Measurements from ENCODE around the gene CRIM1. TPM values are rescaled to one million over a fixed set of nuclear protein-coding genes. Genes with fewer than 3 reads are reported as not detected.

Gene CRIM1
- total RNA-seq, 1 experiment from 2014 or later, result 24.1 TPM

DNA sequence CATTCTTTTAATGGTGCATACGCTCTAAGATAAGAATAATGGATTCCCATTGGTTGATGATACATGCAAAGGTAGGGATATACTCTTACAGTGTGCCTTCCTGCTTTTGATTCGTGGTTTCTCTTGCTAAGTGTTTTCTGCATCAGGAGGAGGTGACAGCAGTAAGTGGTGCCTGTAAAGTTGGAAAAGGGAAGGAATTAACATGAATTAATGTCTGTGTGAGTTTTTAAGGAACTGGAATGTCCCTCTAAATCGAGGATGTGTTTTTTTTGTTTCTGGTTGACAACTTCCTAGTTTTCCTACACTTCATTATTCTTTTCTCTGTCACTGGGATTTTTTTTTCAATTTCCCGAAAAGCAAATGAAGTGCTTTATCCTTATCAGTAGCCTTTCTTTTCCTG is 54.4 kb downstream of the CRIM1 start (continued):
- TF ChIP-seq, protein P1, sequence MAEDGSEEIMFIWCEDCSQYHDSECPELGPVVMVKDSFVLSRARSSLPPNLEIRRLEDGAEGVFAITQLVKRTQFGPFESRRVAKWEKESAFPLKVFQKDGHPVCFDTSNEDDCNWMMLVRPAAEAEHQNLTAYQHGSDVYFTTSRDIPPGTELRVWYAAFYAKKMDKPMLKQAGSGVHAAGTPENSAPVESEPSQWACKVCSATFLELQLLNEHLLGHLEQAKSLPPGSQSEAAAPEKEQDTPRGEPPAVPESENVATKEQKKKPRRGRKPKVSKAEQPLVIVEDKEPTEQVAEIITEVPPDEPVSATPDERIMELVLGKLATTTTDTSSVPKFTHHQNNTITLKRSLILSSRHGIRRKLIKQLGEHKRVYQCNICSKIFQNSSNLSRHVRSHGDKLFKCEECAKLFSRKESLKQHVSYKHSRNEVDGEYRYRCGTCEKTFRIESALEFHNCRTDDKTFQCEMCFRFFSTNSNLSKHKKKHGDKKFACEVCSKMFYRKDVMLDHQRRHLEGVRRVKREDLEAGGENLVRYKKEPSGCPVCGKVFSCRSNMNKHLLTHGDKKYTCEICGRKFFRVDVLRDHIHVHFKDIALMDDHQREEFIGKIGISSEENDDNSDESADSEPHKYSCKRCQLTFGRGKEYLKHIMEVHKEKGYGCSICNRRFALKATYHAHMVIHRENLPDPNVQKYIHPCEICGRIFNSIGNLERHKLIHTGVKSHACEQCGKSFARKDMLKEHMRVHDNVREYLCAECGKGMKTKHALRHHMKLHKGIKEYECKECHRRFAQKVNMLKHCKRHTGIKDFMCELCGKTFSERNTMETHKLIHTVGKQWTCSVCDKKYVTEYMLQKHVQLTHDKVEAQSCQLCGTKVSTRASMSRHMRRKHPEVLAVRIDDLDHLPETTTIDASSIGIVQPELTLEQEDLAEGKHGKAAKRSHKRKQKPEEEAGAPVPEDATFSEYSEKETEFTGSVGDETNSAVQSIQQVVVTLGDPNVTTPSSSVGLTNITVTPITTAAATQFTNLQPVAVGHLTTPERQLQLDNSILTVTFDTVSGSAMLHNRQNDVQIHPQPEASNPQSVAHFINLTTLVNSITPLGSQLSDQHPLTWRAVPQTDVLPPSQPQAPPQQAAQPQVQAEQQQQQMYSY (CRISPR knock-in tag; IDR thresholded peaks at IDR 0.05), result no peak
- TF ChIP-seq USF1 (CRISPR knock-in tag; IDR thresholded peaks at IDR 0.05), result no peak
- no peak for TF ChIP-seq TEAD1 (CRISPR knock-in tag; IDR thresholded peaks at IDR 0.05)
- no peak for TF ChIP-seq ETV6 (CRISPR knock-in tag; IDR thresholded peaks at IDR 0.05)
- no peak for TF ChIP-seq FOXJ3 (CRISPR knock-in tag; IDR thresholded peaks at IDR 0.05; ENCODE audit: borderline replicate concordance)

DNA sequence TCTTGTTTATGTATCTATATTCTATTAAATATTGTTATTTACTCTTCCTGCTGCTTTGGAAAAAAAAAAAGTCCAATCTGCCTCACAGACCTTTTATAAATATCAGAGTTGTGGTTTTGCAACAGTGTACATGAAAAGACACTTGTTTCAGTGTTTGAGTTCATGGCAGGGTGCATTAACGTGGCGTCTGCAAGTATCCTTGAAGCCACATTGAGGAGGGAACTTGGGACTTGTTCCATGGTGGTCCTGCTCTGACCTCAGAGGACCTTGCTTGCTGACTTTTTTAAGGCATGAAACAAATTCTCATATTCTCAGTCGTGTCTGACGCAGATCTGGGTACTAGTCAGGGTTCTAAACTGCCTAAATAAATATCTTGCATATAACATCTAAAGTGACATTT is 55.1 kb downstream of the CRIM1 start:
- no peak for TF ChIP-seq TP53 (CRISPR knock-in tag; IDR thresholded peaks at IDR 0.05)
- DNase-seq (ENCODE audit: low spot score) (no peak), ATAC-seq (no peak)
- ChIA-PET CTCF (interaction anchor here (1.7 kb wide), 1 partner anchor 49 kb away, joined by 6 read pairs; no protein-coding TSS in a partner anchor), POLR2A (no interaction called here)
- Mint-ChIP-seq H3K27me3 (ENCODE audit: low read depth) (no peaks in the 10 kb centered on the region), H3K4me3 (no peak overlapping the region), H3K9me3 (no peaks in the 10 kb centered on the region), H3K4me1 (peaks cover 76% of the 10 kb centered on the region), H3K36me3 (no peaks in the 10 kb centered on the region), H3K27ac (0 out of 2 replicates have a peak overlapping the region, but pooled peaks have one; percentile 72)

DNA sequence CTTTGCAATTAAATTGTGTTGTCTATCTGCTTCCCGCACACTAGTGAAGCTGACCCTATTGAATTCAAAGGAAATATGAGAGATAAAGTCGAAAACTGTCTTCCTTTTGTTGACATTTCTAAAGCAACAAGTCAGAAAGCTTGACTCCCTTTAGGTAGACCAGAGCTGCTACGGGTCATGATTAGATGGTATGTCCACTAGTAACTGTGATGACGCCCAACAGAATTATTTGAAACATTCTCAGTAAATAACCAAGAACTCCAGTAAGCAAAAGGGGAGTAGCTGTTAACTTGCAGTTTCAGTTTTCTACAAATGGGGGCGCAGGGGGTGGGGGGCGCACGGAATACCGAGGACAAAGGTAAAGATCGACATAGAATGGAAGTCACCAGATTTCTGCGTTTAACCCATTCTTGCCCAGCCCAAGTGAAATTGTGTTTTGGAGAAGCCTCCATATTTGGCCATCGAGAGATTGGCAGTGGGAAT is 56.4 kb downstream of the CRIM1 start:
- POLR2A ChIA-PET, result interaction anchor here (0.6 kb wide), 1 partner anchor 115 kb away, joined by 3 read pairs; no protein-coding TSS in a partner anchor
- Mint-ChIP-seq H3K27ac (peak overlapping the region; percentile 32; the same call in 1 of the 2 replicates), H3K4me3 (no peak overlapping the region; the same call in 1 of the 2 replicates), H3K36me3 (no peaks in the 10 kb centered on the region), H3K9me3 (no peaks in the 10 kb centered on the region), H3K27me3 (ENCODE audit: low read depth) (no peaks in the 10 kb centered on the region), H3K4me1 (peaks cover 66% of the 10 kb centered on the region)
- CTCF ChIA-PET, result interaction anchor here (0.6 to 1.7 kb wide), 16 partner anchors 8 to 207 kb away, joined by 3 to 6 read pairs (median 4); no protein-coding TSS in a partner anchor
- ATAC-seq, result no peak
- no peak for DNase-seq (ENCODE audit: low spot score)
- no peak for TF ChIP-seq FOXP4 (CRISPR knock-in tag; IDR thresholded peaks at IDR 0.05)
- TF ChIP-seq GABPB1 (CRISPR knock-in tag; IDR thresholded peaks at IDR 0.05), result no peak
- TF ChIP-seq ZNF121 (CRISPR knock-in tag; IDR thresholded peaks at IDR 0.05), result no peak
- TF ChIP-seq PREB (CRISPR knock-in tag; IDR thresholded peaks at IDR 0.05; ENCODE audit: borderline replicate concordance), result no peak
- TF ChIP-seq EMX1 (CRISPR knock-in tag; IDR thresholded peaks at IDR 0.05), result no peak
- no peak for TF ChIP-seq HMGA2 (CRISPR knock-in tag; IDR thresholded peaks at IDR 0.05)
- no peak for TF ChIP-seq E2F1 (CRISPR knock-in tag; IDR thresholded peaks at IDR 0.05)
- no peak for TF ChIP-seq GRHL2 (CRISPR knock-in tag; IDR thresholded peaks at IDR 0.05; ENCODE audit: insufficient replicate concordance, severe bottlenecking)
- TF ChIP-seq, protein P2, sequence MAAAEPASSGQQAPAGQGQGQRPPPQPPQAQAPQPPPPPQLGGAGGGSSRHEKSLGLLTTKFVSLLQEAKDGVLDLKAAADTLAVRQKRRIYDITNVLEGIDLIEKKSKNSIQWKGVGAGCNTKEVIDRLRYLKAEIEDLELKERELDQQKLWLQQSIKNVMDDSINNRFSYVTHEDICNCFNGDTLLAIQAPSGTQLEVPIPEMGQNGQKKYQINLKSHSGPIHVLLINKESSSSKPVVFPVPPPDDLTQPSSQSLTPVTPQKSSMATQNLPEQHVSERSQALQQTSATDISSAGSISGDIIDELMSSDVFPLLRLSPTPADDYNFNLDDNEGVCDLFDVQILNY (CRISPR knock-in tag; IDR thresholded peaks at IDR 0.05), result no peak
- no peak for TF ChIP-seq SMAD4 (CRISPR knock-in tag; IDR thresholded peaks at IDR 0.05)
- TF ChIP-seq, protein P1 (CRISPR knock-in tag; IDR thresholded peaks at IDR 0.05), result no peak
- no peak for TF ChIP-seq CREB1 (CRISPR knock-in tag; IDR thresholded peaks at IDR 0.05)
- TF ChIP-seq MAX (CRISPR knock-in tag; IDR thresholded peaks at IDR 0.05), result no peak
- no peak for TF ChIP-seq ELF4 (CRISPR knock-in tag; IDR thresholded peaks at IDR 0.05; ENCODE audit: low read depth)
- TF ChIP-seq TEAD1 (CRISPR knock-in tag; IDR thresholded peaks at IDR 0.05), result no peak
